HG02678 (cell line): ENCODE results near the gene IRAK4.
"Not testable (repeated sequence)": the region's sequence is repeated elsewhere in the genome, so short reads cannot be mapped to it uniquely, and the experiment has no call there.

Experiments
- ATAC-seq: cut with Tn5 transposase; IDR thresholded peaks from one replicate; pipeline ENCODE4 v1.9.1; 2021; ENCODE audit warnings: mild to moderate bottlenecking, moderate library complexity; ENCODE audit not compliant: unreplicated experiment

IRAK4 gene

GRCh38 chr12:43758728-43759563 lies at the start of gene IRAK4, which contains the start of gene PUS7L:
TSS of gene IRAK4 (plus strand) at chr12:43758951. CDS start at chr12:43768112, 9,161 bp downstream.
TSS of gene PUS7L (minus strand) at chr12:43758790. CDS start at chr12:43755245, 3,545 bp downstream.
- ATAC-seq: peak; percentile 97

DNA sequence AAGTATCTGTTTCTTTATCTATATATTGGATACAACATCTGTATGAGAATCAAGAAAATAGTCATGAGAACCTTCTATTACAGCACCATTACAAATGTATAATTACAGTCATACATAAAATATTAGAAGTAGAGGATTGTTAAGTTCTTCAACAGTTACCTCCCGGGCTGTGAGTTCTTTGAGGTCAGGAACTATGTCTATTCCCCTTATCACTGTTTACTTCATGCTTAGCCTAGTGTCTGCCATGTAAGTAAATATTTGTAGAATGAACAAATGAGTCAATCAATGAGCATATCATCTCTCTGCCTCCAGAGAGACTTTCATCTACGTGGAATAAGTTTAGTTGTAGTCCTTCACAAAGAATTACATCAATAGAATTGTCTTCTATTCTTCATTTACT lies 47.4 kb upstream of the IRAK4 start:
- ATAC-seq: no peak

DNA sequence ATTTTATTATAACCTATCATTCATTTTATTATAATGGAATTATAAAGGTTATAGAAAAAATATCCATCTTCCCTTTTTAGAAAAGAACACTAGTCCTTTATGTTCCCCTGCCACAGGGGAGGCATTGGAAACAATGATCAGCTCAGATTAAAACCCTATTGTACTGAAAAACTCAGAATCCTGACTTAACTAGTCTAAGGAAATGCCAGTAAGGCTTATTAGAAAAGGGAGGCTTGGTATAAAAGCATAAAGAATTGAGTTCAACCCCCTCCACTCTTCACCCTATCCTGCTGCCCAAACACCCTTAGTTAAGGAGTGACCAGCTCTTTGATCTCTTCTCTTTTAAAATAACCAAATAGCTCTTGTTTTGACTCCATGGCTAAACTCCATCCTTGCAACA lies 36.1 kb upstream of the IRAK4 start:
- no peak for ATAC-seq

DNA sequence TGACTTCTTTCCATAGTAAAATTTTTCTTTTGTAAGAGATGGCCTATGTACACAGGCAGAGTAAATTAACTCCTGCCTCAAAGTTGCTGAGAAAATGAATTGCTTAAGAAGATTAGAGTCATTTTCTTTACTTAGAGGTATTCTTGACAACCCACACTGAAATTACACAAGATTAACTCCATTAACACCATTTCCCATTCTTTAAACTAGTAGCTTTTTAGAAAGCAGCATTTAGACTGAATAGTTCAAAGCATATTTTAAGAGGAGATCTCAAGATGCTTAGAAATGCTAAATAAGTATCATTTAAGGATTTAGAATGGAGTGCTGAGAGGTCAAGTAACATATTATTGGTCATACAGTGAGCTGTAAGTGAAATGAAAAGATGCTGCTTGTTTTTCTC lies 35.6 kb upstream of the IRAK4 start:
- ATAC-seq: no peak

GRCh38 chr12:43728117-43728516 lies 30.6 kb upstream of the IRAK4 start:
- ATAC-seq: no peak

DNA sequence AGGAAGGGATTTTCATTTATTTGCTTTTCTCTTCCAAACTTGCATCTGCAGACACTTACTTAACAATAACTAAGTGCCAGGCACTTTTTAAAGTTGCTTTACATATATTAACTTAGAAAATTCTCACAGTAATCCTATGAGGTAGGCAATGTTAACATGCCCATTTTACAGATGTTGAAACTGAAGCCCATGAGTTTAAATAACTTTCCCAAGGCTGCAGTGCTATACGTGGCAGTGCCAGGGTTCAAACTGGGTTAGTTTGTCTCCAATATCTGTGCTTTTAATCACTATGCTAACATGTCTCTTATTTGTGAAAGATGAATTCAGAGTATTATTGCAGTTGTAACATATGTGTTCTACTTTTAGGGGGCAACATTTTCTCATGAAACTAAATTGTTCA lies 30.1 kb upstream of the IRAK4 start:
- ATAC-seq: no peak

GRCh38 chr12:43730283-43730682 lies 28.5 kb upstream of the IRAK4 start:
- no peak for ATAC-seq

DNA sequence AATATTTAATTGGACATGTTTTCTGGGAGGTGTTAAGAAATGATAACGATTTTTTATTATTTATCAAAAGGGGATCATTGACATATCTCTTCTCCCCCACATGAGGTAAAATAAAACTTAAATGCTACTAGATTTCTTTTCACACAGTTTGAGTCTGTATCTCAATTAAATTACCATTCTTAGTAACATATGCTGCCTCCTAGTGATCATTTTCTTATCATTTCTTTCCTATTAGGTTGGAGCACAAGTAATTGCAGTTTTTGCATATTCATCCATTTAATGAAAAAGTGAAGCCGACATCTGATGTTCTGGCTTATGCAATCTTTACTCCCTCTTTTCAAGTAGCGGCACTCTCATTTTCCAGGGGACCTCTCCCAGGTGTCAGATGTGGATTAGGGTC lies 25.1 kb upstream of the IRAK4 start:
- ATAC-seq: no peak

DNA sequence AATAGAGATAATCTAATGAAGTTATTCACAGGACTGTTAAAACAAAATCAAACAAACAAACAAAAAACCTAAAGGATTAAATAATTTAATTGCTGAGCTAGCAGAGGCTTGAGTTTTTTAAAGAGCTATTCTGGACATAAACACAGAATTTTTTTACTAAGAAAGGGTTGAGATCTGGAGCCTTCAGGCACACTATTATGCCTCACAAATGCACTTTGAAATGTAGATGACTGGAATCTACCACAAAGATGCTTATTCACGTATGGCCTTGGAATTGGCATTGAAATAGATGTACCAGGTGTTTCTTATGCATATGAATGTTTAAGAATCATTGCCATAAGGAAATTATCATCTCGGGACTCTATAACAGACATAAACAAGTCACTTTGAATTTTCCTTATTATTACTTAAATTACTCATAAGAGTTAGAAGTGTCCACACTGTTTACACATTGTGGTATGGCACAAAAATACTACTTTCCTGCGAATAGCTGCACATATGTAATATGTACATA lies 21.8 kb upstream of the IRAK4 start:
- ATAC-seq: no peak

- no peak for ATAC-seq
Measured at GRCh38 chr12:43737646-43738045, 21.1 kb upstream of the IRAK4 start.

DNA sequence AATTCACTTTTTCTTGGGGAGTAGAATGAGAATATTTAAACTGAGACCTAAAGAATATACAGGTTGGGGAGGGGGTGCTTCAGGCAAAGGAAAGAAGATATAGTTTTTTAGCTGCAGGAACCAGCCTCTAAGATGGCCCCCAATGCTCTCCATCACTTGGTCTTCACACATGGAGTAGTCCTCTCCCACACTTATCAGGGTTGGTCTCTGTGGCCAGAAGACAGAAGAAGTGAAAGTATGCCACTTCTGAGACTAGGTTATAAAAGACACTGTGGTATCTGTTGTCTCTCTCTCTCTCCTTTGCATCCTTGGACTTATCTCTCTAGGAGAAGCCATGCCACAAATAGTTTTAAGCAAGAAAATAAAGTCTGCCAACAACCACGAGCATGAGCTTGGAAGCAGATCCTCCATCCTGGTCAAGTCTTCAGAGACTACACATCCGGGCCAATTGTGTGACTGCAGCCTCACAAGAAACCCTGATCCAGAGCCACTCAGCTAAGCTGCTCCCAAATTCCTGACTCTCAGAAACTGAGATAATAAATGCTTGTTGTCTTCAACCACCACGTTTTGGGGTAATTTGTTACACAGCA lies 18.1 kb upstream of the IRAK4 start:
- ATAC-seq: no peak

DNA sequence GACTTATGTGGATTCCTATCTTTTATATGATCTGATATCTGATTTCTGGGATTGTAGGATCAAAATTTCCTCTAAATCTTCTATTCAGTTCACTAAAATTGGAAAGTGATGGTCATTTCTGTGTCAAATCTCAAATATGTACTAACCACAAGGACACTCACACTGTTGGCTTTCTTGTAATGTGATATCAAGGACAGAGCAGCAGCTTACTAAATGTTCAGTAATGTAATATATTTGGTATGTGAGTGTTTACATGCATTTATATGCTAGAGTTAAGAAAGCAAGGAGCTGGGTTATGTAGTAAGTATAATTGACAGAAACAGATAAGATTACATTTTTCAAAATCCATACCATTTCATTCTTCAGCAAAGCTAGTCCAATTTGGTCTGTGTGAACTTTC lies 16.6 kb upstream of the IRAK4 start:
- ATAC-seq: no peak

- ATAC-seq: no peak
Measured at GRCh38 chr12:43744826-43745225, 13.9 kb upstream of the IRAK4 start.

DNA sequence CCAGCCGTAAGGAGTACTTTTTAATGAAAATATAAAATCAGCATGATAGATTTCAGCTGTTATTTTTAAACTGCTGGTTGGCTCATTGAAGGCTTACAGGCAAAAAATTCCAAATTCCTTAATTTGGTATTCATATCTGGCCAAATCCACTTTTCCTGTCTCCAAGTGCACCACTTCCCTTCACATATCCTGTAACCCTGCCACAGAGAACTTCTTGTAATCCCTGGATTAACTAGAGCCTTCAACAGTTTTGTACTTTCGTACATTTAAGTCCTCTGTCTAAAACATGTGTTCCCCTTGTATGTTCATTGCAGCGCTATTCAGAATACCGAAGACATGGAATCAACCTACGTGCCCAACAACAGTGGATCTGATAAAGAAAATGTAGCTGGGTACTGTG lies 9.7 kb upstream of the IRAK4 start:
- ATAC-seq: no peak

DNA sequence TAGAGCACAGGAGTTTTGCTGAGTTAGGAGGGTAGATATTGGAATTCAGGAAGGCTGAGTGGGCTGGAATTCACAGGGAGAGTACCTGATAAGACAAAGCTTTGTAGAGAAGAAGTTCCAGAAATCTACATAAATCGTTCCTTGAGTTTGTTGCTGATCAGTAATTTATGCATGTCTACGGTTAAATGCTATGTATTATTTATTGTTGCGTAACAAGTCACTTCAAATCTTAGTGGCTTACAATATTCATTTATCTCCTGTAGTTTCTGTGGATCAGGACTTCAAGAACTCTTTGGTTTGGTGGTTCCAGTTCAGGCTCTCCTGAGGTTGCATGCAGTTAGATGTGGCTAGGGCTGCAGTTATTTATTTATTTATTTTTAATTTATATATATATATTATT lies 7.9 kb upstream of the IRAK4 start:
- no peak for ATAC-seq

- not testable (repeated sequence) for ATAC-seq
Measured at GRCh38 chr12:43751360-43751759, 7.4 kb upstream of the IRAK4 start.

DNA sequence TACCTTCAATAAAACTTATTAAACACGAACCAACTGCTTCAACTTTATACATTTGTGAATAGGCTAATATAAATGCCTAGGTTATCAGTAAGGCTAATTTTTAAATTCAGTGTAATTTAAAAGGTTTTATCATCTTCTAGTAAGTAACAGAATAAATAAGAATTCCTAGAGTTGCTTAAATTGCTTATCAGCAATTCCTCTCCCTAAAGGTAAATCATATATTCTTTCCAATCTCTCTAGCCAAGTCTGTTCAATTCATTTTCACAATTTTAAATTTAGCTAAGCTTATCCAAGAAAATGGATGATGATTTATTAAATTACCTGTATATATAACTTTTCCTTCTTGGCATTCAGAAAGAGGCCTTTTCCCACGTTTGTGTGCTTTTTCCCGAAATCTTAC lies 4.7 kb upstream of the IRAK4 start:
- ATAC-seq: no peak

- ATAC-seq: peak; percentile 4
Measured at GRCh38 chr12:43758247-43758727, 464 bp upstream of the IRAK4 start.

- no peak for ATAC-seq
Measured at GRCh38 chr12:43760396-43760795, 1.6 kb downstream of the IRAK4 start.

DNA sequence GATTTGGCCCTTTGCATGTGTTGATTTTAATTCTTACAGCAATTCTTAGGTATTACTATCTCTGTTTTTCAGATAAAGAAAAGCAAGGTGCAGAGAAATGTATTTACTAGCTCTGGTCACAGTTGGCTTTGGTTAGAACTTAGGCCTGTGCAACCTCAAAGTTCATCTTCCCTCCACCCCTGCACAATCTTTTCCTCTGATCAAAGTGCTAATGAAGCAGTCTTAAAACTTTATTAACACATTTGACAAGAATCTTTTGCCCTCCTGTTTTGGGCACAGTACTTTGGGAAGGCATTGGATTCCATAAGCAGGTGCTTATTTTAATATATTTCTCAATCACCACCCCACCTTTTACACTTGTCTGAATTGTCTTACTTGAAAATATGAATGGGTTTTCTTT lies 2.7 kb downstream of the IRAK4 start:
- ATAC-seq: no peak

DNA sequence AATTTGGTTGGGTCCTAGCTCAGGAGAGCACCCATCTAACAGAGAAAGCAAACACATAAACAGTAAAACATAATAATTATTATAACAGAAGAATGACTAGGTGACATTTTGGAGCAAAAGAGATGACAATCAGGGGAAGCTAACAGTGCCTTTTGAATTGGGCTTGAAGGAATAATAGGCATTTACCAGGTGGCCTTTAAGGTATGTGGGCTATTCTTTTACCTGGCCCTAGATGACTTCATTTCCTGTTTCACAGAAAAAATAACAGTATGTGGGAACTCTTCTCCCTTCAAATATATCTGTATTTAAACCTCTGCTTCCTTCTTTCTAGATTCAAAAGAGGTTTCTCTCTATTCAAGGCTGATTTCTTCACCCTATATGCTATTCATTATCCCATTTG lies 3.8 kb downstream of the IRAK4 start:
- no peak for ATAC-seq

DNA sequence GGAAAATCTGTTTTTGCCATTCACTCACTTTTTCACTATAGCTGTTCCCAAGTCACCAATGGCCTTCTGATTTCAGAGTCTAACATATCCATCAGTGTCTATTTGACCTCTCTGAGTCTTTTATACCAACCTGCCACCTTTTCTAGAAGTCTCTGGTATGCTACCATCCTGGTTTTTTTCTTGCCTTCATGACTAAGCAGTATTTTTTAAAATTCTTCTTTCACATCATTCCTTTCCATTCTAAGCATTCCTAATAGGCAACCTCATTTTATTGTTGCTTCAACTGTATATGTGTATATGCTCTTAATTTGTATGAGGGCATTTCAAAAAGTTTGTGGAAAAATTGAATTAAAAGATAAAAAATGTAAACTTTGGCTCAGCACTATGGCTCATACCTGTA lies 5.0 kb downstream of the IRAK4 start:
- no peak for ATAC-seq
